Suppressor macrophage treated with lipopolysaccharide for 4 hours (primary cell): ENCODE measurements around the gene SRSF5.
"Not testable (repeated sequence)": the region's sequence is repeated elsewhere in the genome, so short reads cannot be mapped to it uniquely, and the experiment has no call there.

Source experiments
- DNase-seq: peaks from one replicate; pipeline ENCODE4 v3.0.0-alpha.2; 2020

SRSF5 gene

DNA sequence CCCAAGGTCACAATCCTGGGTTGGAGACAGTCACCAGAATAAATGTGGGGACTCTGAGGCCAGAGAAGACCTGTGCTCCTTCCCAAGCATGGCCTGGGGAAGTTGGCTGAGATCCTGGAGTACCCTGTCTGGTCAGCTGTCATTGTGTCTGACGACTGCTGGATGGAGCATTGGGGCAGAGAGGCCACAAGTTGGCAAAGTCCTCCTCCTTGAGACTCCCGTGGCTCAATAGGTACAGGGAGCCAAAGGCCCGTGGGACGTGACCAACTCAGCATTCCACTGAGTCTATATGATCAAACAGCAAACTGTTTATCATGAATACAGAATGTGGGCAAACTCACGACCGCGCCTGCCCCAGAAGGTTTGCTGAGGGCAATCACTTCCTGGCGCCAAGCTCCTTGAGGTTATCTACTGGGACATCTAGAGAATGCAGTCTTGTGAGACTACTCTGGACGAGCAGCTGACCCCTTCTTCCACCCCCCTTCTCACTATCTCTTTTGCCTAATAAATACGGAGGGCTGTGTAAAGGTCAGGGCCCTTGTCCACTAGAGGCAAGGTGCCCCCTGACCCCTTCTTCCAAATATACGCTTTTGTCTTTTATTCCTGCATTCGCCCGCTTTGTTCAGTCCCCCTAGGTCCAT is 44.4 kb downstream of the SRSF5 start:
- no peak for DNase-seq

DNA sequence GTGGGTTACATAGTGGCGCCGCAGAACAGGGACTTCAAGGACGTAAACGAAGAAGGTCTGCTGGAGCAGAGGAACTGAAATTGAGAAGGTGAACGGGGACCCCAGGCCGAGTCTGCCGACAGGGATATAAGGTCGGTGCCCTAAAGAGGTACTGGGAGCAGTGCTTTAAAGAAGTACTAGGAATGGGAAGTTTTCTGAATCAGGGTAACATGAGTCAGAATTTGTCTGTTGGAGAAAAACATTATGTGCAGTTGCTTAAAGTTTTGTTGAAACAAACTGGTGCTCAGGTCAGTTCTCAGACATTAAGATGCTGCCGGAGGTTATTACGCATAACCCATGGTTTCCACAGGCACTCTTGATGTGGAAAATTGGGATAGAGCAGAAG is 44.9 kb downstream of the SRSF5 start:
- DNase-seq = no peak

DNA sequence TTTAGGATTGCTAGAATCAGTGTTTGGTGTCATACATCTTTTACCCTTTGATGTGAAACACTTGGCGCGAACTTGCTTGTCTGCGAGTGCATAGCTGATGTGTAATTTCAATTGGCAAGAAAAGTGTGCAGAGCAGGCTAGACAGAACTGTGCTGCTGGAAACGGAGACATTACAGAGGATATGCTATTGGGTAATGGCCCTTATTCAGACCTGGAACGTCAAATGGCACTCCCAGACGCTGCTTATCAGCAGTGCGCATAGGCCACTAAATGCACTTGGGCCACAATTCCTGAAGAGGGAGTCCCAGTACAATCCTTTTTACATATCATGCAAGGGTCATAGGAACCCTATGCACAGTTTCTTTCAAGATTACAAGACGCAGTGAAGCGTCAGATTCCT is 45.8 kb downstream of the SRSF5 start:
- DNase-seq = no peak

DNA sequence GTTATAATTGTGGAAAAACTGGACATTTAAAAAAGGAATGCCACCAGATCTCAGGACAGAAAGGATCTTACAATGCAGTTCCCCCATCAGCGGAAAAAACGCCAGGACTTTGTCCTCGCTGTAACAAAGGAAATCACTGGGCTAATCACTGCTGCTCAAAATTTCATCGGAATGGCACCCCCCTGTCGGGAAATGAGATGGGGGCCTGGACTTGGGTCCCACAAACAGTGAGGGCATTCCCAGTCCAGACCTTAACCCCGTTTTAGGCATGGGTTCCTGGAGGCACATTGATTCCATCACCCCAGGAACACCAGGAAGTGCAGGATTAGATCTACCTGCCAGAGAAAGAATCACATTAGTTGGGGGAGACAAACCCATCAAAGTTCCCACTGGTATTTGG is 46.4 kb downstream of the SRSF5 start:
- DNase-seq = not testable (repeated sequence)

DNA sequence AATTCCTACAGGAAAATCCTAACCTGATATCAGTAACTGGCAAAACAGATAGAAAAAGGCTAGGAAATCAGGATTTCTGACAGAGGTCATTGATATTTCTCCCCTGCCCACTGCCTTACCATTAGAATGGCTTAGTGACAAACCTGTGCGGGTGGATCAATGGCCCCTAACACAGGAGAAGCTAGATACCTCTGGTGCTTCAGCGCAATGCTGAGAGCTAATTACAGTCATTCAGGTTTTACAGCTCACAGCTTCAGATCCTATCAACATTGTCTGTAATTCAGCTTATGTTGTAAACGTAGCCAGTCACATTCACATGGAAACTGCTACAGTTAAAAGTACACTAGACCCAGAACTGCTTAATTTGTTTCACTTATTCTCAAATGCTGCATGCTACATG is 47.5 kb downstream of the SRSF5 start:
- no peak for DNase-seq

DNA sequence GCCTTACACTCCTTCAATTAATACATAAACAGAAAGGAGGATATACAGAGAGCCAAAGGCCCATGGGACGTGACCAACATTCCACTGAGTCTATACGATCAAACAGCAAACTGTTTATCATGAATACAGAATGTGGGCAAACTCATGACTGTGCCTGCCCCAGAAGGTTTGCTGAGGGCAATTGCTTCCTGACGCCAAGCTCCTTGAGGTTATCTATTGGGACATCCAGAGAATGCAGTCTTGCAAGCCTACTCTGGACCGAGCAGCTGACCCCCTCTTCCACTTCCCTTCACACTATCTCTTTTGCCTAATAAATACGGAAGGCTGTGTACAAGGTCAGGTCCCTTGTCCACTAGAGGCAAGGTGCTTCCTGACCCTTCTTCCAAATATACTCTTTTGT is 48.6 kb downstream of the SRSF5 start:
- DNase-seq = no peak

DNA sequence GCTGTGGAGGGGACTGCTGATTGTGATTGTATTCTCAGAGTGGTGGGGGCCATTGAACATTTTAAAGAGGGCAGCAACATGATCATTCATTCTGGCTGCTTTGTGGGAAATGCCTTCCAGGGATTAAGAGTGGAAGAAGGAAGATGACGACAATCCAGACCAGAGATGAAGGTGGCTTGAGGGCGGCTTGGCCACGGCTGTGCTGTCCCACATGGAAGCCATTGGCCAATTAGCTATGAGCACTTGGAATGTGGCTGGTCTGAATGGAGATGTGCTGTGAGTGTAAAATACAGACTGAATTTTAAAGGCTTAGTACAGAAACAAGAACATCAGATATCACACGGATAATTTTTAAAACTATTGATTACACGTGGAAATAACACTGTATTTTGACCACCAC is 49.3 kb downstream of the SRSF5 start:
- DNase-seq = no peak

DNA sequence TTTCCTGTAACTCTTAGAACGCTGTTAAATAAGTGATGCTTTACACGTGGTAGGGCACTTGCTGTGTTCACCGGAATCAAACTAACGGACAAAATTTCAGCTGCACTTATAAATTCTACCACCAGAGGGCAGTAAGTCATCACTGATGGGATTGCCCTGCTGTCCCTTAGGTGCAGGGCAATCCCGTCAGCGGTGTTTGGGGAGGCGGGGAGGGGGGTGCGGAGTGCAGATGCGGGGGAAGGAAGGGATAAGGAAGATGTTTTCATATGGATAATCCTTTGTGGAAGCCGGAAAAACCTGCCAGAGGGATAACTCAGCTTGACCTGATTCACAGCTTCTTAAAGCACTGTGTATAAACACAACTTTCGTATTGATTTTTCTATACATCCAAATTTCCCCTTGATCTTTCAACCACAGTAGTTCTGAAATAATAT is 51.8 kb downstream of the SRSF5 start:
- DNase-seq = peak; percentile 82

DNA sequence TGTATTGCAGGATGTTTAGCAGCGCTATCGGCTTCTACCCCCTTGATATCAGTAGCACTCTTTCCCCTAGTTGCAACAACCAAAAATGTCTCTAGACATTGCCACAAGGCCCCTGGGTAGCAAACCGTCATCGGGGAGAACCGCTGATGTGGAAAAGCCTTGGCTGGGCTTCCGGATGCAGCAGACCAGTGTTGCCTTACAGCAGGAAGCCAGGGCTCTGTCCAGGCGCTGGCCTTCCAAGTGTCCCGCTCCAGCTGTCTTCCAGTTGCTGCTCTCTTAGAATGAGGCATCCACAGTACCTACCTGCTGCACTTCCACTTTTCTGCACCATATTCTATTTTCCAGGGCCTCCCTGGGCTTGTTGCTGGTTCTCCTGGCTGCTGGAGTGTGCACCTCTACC is 52.7 kb downstream of the SRSF5 start:
- DNase-seq = no peak

DNA sequence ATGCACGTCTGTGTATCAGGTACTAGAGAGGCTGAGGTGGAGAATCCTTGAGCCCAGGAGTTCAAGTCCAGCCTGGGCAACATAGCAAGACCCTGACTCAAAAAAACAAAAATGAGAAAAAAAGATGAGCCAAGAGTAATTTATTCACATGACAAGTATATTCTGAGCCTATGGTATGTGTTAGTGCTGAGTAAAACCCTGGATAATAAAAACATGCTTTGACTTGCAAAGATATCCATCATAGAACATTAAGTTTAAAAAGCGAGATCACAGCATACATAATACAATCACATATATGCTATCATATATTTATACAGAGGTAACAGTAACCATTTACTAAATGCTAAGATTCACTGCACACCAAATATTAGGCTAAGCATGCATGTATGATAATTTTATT is 54.0 kb downstream of the SRSF5 start:
- DNase-seq = no peak
